GM19468 (cell line): ENCODE data around the gene CBLL1.

ENCODE experiments used
- ATAC-seq: cut with Tn5 transposase; IDR thresholded peaks from one replicate; pipeline ENCODE4 v1.9.1; 2021; ENCODE audit warnings: mild to moderate bottlenecking, moderate library complexity, moderate number of reproducible peaks; ENCODE audit not compliant: unreplicated experiment; ENCODE audit errors: extremely low read depth

CBLL1 gene

DNA sequence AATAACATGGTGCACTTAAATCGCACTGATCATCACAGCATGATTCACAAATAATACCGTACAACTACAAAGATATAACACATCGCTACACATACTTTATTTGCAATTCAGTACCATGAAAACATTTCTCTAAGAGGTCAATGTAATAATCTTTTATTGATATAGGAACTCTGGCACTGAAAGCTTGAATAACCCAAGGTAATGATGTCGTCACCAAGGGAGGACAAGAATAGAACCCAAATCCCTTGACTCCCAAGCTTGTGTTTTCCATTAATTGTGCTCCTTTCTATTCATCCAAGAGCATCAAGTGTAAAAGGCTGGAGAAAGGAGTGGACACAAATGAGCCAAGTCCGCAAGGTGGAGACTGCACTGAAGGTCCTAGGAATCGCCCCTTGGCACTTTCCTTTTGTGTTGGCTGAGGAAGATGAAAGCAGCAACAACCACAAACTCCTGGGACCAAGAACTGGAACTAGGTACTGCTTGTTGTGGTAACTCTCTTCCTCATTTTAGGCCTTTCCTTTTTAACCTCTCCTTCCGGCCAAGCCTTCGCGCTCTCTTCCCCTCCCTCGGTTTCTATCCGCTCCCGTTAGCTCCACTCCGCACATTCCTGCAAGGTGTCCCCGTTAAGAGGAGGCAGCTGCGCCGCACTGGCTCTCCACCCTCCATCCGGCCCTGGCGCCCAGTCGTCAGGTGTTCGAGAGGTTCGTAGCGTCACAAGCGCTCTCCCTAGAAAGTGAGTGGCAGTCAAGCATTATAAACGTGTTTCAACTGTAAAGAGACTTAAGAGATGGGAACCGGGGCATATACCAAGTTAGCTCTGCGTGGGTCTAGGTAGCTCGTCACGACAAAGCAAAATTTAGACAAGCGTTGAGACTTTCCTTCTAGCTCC, 1.0 kb upstream of the CBLL1 start:
- peak; percentile 13 for ATAC-seq

DNA sequence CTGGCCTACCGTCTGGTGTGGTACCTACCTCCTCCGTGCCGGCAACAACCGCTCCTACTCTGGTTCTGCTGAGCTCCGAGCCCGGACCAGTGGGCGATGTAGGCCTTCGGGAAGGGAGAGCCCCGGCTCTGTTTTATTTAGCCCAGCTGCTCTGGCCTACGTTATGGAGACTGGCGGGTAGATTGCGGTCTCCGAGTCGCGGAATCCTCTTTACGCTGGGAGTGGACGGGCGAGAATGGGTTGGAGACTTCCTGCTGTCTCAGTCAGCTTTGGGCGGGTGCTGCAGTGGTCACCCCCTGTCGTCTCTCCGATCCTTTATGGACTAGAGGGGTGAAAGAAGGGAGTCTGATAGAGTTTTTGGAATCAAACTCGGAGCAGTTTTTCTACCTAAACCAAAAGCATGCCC, 406 bp downstream of the CBLL1 start:
- ATAC-seq, result no peak

- ATAC-seq, result no peak
Measured at GRCh38 chr7:107746006-107746405, 2.1 kb downstream of the CBLL1 start.

DNA sequence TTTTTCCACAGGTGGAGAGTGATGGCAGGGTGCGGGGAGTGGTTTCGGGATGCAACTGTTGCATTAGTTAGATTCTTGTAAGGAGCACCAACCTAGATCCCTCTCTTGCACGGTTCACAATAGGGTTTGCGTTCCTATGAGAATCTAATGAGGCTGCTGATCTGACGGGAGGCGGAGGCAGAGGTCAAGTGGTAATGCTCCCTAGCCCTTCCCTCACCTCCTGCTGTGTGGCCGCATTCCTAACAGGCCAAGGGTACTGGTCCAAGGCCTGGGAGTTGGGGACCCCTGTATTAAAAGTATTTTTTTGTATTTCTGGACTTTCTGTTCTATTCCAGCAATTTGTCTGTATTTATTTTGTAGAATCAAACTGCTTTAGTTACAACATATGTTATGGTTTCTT, 7.2 kb downstream of the CBLL1 start:
- ATAC-seq, result no peak

- no peak for ATAC-seq
Measured at GRCh38 chr7:107754642-107755041, 10.7 kb downstream of the CBLL1 start.

GRCh38 chr7:107758667-107759066, 14.7 kb downstream of the CBLL1 start:
- no peak for ATAC-seq

- ATAC-seq, result no peak
Measured at GRCh38 chr7:107767391-107767790, 23.4 kb downstream of the CBLL1 start.

DNA sequence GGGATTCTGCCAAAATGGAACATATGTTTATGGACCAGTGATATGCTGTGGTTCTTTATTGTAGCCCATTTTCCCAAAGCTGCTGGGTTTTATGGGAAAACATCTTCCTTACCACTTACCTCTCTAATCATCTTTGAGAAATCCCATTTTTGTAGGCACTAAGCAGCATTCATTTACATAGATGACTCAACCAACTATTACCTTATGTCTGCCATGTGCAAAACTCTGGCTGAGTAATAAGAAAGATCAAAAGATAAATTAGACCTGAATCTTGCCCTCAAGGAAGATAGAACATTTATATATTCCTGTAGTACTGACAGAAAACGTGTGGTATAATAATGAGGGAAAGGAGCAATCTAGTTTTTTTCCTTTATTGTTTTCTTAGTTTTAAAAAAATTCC, 24.3 kb downstream of the CBLL1 start:
- no peak for ATAC-seq

DNA sequence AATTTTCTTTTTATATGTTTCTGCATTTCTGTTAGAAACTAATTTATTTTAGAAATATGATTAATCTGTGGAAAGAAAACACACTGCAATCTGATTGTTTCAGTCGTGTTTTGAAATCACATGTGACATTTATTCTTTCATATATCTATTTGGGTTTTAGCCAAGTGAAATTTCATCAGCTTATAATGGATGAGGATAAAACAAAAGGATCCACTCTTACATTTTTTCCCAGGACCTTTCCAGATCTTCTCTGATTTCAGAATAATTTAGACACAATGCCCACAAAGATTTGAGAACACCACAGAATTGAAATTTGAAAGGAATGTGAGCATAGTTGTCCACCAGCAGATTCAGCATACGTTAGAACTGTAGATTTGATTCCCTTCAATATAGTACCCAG, 29.1 kb downstream of the CBLL1 start:
- no peak for ATAC-seq

DNA sequence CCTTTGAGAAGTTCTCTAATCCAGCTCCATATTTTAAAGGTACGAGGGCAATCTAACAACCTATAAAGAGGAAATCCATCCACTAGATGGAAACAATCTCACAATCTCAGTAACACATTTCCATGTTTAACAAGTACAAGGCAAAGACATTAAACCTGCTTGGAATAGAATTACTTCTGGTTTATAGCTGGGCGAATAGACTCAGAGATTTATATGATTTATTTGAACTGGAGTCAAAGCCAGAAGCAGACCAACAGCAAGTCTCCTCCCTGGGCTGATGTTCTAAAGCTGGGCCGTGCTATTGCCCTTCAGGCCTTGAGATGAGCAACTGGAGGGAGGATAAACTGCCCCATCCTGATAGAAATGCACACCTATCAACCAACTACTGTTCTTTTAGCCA, 33.8 kb downstream of the CBLL1 start:
- ATAC-seq, result no peak

DNA sequence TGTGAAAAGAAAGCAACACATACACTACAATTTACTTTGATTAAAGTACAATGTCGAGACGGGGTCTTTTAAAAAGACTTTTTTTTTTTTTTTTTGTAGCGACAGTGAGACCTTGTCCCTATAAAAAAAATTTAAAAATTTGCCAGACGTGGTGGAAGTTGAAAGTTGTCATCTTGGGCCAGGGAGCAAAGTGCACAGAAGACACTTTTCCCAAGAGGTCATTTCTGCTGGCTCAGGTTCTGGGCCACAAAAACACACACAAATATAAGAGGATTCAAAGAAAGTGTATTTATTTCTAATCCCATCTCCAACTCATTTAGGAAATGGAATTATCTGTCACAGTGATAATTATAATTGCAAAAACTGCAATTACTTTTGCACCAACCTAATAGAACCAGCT, 34.3 kb downstream of the CBLL1 start:
- ATAC-seq, result no peak

DNA sequence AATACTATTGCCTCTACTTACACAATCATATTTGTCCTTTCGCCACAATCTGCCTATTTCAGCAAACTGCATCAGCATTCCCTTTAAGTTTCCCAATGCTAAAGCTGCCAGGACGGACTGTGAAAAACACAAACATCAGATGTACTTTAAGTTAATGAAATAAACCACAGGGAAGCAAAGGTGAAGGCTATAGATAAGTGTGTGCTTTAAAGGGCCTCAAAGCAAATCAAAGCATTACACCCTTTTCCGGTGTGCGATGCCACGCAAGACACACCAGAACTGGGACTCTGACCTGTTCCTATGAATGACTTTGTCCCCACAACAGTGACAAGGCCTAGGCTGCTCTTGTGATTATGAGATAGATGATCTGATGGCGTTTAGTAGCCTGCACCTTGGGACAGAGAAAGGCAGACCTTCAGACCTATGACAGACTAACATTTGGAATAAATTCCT, 35.7 kb downstream of the CBLL1 start:
- ATAC-seq, result no peak

GRCh38 chr7:107782374-107782773, 38.4 kb downstream of the CBLL1 start:
- no peak for ATAC-seq

GRCh38 chr7:107783648-107784047, 39.7 kb downstream of the CBLL1 start:
- no peak for ATAC-seq

DNA sequence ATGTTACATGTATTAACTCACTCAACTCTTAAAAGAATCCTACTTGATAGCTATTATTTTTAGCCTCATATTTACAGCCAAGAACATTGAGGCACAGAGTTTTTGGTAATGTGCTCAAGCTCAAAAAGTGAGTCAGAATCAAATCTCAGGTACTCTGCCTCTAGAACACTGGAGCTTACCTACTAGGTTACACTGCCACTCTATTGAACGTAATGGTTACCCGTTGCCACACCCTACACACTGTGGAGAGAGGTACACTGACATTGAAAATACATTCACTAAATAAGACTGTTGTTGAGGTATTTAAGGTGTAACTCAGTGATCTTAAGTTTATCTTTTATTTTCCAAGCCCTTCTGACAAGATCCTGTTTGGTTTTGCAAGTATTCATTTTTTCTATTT, 41.2 kb downstream of the CBLL1 start:
- no peak for ATAC-seq

GRCh38 chr7:107785926-107786325, 42.0 kb downstream of the CBLL1 start:
- no peak for ATAC-seq

DNA sequence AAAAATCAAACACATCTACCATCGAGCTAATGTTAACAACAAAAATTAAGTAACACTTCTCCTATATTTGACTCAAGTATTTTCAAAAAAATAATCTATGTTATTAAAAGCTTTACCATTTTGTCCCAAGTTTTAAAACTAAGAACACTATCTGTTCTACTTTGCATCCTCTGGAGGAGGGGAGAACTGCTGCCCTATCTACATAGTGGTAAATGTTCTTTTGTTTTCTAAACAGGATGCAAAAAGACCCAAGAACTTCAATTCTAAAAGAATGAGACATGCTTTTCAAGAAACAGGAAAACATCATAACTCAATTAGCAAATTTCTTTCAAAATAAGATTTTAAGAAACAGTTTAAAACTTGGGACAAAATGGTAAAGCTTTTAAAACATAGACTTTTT, 44.3 kb downstream of the CBLL1 start:
- ATAC-seq, result no peak

DNA sequence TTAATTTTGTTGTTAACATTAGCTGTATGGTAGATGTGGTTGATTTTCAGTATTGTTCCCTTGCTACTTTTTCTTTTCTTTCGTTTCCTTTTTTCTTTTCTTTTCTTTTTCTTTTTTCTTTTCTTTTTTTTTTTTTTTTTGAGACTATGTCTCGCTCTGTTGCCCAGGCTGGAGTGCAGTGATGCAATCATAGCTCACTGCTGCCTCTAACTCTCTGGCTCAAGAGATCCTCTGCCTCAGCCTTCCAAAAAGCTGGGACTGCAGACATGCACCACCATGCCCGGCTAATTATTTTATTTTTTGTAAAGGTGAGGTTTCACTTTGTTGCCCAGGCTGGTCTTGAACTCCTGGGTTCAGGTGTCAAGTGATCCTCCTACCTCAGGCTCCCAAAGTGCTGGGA, 44.7 kb downstream of the CBLL1 start:
- no peak for ATAC-seq

GRCh38 chr7:107789647-107790046, 45.7 kb downstream of the CBLL1 start:
- ATAC-seq, result no peak

DNA sequence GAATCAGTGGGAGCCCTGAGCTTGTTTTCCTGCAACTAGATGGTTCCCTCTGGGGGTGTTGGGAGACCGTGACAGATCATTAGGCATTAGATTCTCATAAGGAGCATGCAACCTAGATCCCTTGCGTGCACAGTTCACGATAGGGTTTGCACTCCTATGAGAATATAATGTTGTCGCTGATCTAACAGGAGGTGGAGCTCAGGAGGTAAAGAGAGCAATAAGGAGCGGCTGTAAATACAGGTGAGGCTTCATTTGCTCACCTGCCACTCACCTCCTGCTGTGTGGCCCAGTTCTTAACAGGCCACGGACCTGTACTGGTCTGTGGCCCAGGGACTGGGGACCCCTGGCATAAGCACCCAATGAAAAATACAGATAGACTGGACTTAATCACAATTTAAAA, 48.4 kb downstream of the CBLL1 start:
- ATAC-seq, result no peak

- no peak for ATAC-seq
Measured at GRCh38 chr7:107799647-107800264, 55.8 kb downstream of the CBLL1 start.
